Gastrocnemius medialis (tissue), 4 donors: ENCODE results near the gene LAMB1. TPM values are rescaled to one million over a fixed set of nuclear protein-coding genes. Genes with fewer than 3 reads are reported as not detected.
"Not testable (repeated sequence)": the region's sequence is repeated elsewhere in the genome, so short reads cannot be mapped to it uniquely, and the experiment has no call there.

Source experiments
- ATAC-seq, 2 donors: fragments of 150-250 bp; one replicate each; pipeline ENCODE4 v1.9.1; 2016
- DNase-seq, 2 donors: peaks; one replicate each; pipeline ENCODE4 v3.0.0-alpha.2; 2019
- H3K27ac ChIP-seq, 4 donors: fragments of 200-600 bp; sonication (generic); 1 replicate in 1 of 4; 2 replicates in 3 of 4; pipeline ENCODE4 v1.5.1; 2016 to 2018; ENCODE audit warnings: mild to moderate bottlenecking in 2 of 4, moderate library complexity in 1 of 4
- H3K27me3 ChIP-seq, 3 donors: fragments of 200-600 bp; sonication (generic) in 2 of 3; 1 replicate in 1 of 3; 2 replicates in 2 of 3; pipeline versions ENCODE4 v1.5.1 to v1.6.0; 2016 to 2019; ENCODE audit warnings: mild to moderate bottlenecking in 1 of 3, moderate library complexity in 1 of 3
- H3K36me3 ChIP-seq, 2 donors: fragments of 200-600 bp; sonication (generic) in 1 of 2; one replicate each; pipeline ENCODE4 v1.5.1; 2017 to 2018
- H3K4me1 ChIP-seq, 2 donors: fragments of 200-600 bp; sonication (generic) in 1 of 2; one replicate each; pipeline ENCODE4 v1.5.1; 2016 to 2017; ENCODE audit warnings: mild to moderate bottlenecking in 2 of 2
- H3K4me3 ChIP-seq, 4 donors: fragments of 200-600 bp; sonication (generic) in 3 of 4; 1 replicate in 1 of 4; 2 replicates in 3 of 4; pipeline ENCODE4 v1.5.1; 2016 to 2019; ENCODE audit warnings: mild to moderate bottlenecking in 2 of 4
- H3K9me3 ChIP-seq, 3 donors: fragments of 200-600 bp; sonication (generic) in 2 of 3; 1 replicate in 1 of 3; 2 replicates in 2 of 3; pipeline ENCODE4 v1.5.1; 2016 to 2019
- POLR2A ChIP-seq, 2 donors: fragments of 450-650 bp; IDR thresholded peaks; one replicate each; pipeline ENCODE4 v1.6.1; 2017; ENCODE audit warnings: antibody characterized with exemption in 2 of 2, mild to moderate bottlenecking in 2 of 2, moderate library complexity in 2 of 2
- in situ Hi-C, 4 donors: fragments of 200-750 bp; cut with MboI; loops; one replicate each; pipeline versions ENCODE4 v1.15.0 to v1.8.0; 2017; ENCODE audit warnings: low sequenced_read_pairs in 4 of 4
- intact Hi-C: fragments of 100-400 bp; cut with DNase I; formaldehyde crosslinking; loops from one replicate; pipeline ENCODE4 v1.15.1; 2023; ENCODE audit warnings: low total_unique reads
- total RNA-seq, 4 donors: library from RNA; depleted of rRNA; stranded (reverse); fragments of >200 nt; gene quantifications; one replicate each; pipeline versions ENCODE4 v1.1.0 to v1.2.3, GENCODE V29; 2016
- TF ChIP-seq, protein P1 (sequence below), 5 experiments: fragments of 450-650 bp in 3 of 5; fragments of 200-600 bp in 2 of 5; sonication (generic) in 2 of 5; IDR thresholded peaks in 4 of 5; conservative IDR thresholded peaks in 1 of 5; 1 replicate in 4 of 5; 2 replicates in 1 of 5; pipeline ENCODE4 v1.5.1; 2016 to 2019; ENCODE audit warnings: antibody characterized with exemption in 5 of 5, mild to moderate bottlenecking in 3 of 5, moderate library complexity in 3 of 5

Gene LAMB1
- total RNA-seq, 4 donors from 2014 or later, result 14.5 to 56.6 (median 29.8) TPM

DNA sequence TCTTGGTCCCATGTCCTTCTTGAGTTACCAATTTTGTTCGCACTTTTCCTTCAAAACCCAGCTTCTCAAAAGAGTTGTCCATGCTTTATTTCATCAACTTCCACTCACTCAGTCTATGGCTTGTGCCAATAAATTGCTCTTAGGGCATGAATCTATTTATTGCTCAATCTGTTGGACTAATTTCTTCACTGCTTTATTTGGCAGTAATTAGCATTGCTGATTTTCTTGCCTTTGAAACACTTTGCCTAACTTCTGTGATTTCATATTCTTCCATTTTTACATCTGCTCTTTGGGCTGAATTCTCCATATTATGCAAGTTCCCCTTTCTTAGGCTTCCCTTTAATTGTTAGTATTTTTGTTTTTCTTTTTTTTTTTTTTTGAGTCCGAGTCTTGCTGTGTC, 95.2 kb downstream of the LAMB1 start:
- in situ Hi-C loops, result no loop called here
- no peak for TF ChIP-seq POLR2A (IDR thresholded peaks at IDR 0.05)
- TF ChIP-seq, protein P1, sequence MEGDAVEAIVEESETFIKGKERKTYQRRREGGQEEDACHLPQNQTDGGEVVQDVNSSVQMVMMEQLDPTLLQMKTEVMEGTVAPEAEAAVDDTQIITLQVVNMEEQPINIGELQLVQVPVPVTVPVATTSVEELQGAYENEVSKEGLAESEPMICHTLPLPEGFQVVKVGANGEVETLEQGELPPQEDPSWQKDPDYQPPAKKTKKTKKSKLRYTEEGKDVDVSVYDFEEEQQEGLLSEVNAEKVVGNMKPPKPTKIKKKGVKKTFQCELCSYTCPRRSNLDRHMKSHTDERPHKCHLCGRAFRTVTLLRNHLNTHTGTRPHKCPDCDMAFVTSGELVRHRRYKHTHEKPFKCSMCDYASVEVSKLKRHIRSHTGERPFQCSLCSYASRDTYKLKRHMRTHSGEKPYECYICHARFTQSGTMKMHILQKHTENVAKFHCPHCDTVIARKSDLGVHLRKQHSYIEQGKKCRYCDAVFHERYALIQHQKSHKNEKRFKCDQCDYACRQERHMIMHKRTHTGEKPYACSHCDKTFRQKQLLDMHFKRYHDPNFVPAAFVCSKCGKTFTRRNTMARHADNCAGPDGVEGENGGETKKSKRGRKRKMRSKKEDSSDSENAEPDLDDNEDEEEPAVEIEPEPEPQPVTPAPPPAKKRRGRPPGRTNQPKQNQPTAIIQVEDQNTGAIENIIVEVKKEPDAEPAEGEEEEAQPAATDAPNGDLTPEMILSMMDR (IDR thresholded peaks at IDR 0.05 in 4 of 5, conservative IDR thresholded peaks at IDR 0.05 in 1 of 5), result no peak
- DNase-seq, result no peak
- H3K4me1 ChIP-seq, result no peaks in the 10 kb centered on the region
- no peaks in the 10 kb centered on the region for H3K27me3 ChIP-seq
- no peak overlapping the region for H3K4me3 ChIP-seq
- H3K27ac ChIP-seq, result peak overlapping the region in 1 of 4 donors; percentile 2
- no peaks in the 10 kb centered on the region for H3K9me3 ChIP-seq
- intact Hi-C loops, result no loop called here
- ATAC-seq, result peak; percentile 61 to 62
- H3K36me3 ChIP-seq, result peaks cover 0 to 71% of the 10 kb centered on the region in 2 donors

DNA sequence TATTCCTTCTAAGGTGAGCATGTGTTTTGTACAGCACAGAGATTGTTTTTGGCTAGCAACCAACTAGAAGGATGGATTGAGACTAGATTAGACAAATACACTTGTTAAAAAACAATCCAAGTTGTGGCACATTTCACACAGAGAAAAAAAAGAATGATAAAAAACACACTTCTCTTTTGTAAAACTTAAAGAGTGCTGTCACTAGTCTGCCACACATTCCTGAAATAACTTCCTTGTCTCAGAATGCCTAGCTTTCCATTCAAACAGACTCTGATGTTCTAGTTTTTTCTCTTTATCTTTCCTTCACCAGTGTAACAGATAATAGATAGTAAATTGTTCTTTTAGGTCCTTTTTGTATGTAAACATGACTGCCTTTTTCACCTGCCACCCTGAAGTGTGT, 100.6 kb downstream of the LAMB1 start:
- no peaks in the 10 kb centered on the region for H3K27me3 ChIP-seq
- no peak for ATAC-seq
- no peak for DNase-seq
- H3K9me3 ChIP-seq, result no peaks in the 10 kb centered on the region
- peaks cover 0 to 43% of the 10 kb centered on the region in 2 donors for H3K36me3 ChIP-seq
- no peak overlapping the region for H3K27ac ChIP-seq
- H3K4me3 ChIP-seq, result no peak overlapping the region
- intact Hi-C loops (no loop called here), in situ Hi-C loops (no loop called here)
- TF ChIP-seq, protein P1 (IDR thresholded peaks at IDR 0.05 in 4 of 5, conservative IDR thresholded peaks at IDR 0.05 in 1 of 5), result no peak
- TF ChIP-seq POLR2A (IDR thresholded peaks at IDR 0.05), result no peak
- H3K4me1 ChIP-seq, result peaks cover 14 to 30% of the 10 kb centered on the region in 2 donors

DNA sequence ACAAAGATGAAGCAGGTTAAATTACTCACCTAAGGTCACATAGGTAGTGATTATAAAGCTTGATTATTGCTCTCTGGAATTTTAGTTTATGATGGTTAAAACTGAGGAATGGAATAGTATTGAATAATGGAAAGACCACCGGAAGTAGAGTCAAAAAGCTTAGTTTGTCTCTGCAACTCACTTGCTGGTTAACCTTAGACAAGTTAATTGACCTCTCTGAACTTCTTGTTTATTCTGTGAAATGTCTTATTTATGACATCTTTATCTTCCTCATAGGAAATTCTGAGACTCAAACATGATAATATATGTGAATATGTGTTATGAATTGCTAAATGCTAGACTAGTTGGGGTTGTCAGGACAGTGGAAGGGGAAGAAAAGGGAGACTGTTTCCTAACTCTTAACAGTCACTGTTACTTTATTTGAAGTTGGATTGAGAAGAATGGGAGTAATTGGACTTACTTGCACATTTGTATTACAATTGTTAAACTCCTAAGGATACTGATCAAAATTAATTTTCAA, 102.4 kb downstream of the LAMB1 start:
- Histone ChIP-seq H3K4me3 (no peak overlapping the region), H3K27ac (no peak overlapping the region), H3K27me3 (no peaks in the 10 kb centered on the region), H3K36me3 (peaks cover 0 to 25% of the 10 kb centered on the region in 2 donors), H3K4me1 (peaks cover 20 to 30% of the 10 kb centered on the region in 2 donors), H3K9me3 (no peaks in the 10 kb centered on the region)
- in situ Hi-C loops, result no loop called here
- ATAC-seq, result no peak
- no peak for DNase-seq
- TF ChIP-seq POLR2A (IDR thresholded peaks at IDR 0.05), result no peak
- TF ChIP-seq, protein P1 (IDR thresholded peaks at IDR 0.05 in 4 of 5, conservative IDR thresholded peaks at IDR 0.05 in 1 of 5), result no peak
- intact Hi-C loops, result no loop called here

DNA sequence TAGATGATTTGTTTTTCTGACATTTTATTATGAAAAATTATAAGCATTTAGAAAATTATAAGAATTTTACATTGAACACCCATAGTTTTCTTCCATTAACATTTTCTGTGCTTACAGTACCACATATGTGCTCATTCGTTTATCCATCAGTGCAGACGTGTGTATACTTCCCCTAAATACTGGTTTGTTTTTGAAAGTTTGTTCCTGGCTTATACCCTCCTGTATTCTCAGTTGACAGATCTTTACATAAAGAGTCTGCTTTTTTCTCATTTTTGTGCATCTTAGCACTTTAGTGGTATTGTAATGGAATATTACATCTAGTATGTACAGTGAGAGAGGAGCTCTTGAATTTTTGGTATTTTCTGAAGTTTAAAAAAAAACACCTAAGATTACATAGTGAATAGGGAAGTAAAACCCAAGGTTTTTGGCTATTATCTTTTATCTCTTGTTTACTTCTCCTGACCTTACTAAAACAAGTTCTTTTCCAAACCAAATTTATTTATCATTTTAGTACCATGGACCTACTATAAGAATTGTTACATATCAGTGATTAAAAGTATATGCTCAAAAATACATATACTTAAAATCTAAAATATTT, 103.9 kb downstream of the LAMB1 start:
- in situ Hi-C loops (loop anchor here in 3 of 4 donors (25.0 kb wide), 4 partner anchors 312 to 737 kb away; partner anchors contain the start of genes BCAP29 (in 2 of the 3), GPR22 (in 1 of the 3) and HBP1 (in 1 of the 3)), intact Hi-C loops (loop anchor here (10.0 kb wide), 2 partner anchors 76 to 1614 kb away; partner anchors contain the start of gene NAMPT)
- no peak overlapping the region for H3K27ac ChIP-seq
- ATAC-seq, result no peak
- no peaks in the 10 kb centered on the region for H3K9me3 ChIP-seq
- peaks cover 29 to 36% of the 10 kb centered on the region in 2 donors for H3K4me1 ChIP-seq
- TF ChIP-seq, protein P1 (IDR thresholded peaks at IDR 0.05 in 4 of 5, conservative IDR thresholded peaks at IDR 0.05 in 1 of 5), result no peak
- no peak for TF ChIP-seq POLR2A (IDR thresholded peaks at IDR 0.05)
- H3K4me3 ChIP-seq, result no peak overlapping the region
- DNase-seq, result no peak
- H3K36me3 ChIP-seq, result peaks cover 0 to 16% of the 10 kb centered on the region in 2 donors
- no peaks in the 10 kb centered on the region for H3K27me3 ChIP-seq

DNA sequence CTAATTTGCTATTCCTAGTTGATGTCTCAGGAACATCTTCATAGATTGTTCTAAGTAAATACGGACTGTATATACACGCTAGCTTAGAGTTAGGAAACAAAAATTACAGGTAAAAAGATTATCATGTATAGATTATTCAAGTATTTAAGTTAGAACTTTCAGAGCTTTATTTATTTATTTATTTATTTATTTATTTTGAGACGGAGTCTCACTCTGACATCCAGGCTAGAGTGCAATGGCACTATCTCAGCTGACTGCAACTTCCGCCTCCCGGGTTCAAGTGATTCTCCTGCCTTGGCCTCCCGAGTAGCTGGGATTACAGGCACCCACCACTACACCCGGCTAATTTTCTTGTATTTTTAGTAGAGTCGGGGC, 110.6 kb downstream of the LAMB1 start:
- intact Hi-C loops, result loop anchor here (5.0 to 10.0 kb wide), 4 partner anchors 82 to 1608 kb away; partner anchors contain the start of genes BCAP29, HBP1 and NAMPT
- H3K27ac ChIP-seq, result peak overlapping the region; percentile 93 to 98 (median 96)
- not testable (repeated sequence) for H3K9me3 ChIP-seq, H3K27me3 ChIP-seq, H3K36me3 ChIP-seq, DNase-seq, ATAC-seq
- H3K4me3 ChIP-seq, result peak overlapping the region; percentile 68 to 90 (median 84)
- in situ Hi-C loops, result loop anchor here in 3 of 4 donors (25.0 kb wide), 4 partner anchors 305 to 730 kb away; partner anchors contain the start of genes BCAP29 (in 2 of the 3), GPR22 (in 1 of the 3) and HBP1 (in 1 of the 3)
- peaks cover 36 to 44% of the 10 kb centered on the region in 2 donors for H3K4me1 ChIP-seq
